Panc1 (cell line): ENCODE data around the gene MEGF8.

ENCODE experiments used
- POLR2AphosphoS5 ChIP-seq: IDR thresholded peaks from 2 replicates; pipeline ENCODE4 v1.6.1; 2012; ENCODE audit warnings: mild to moderate bottlenecking, low read depth, low read length, moderate library complexity
- TF ChIP-seq, protein P1 (sequence below): fragments of 450-650 bp; IDR thresholded peaks from 2 replicates; pipeline ENCODE4 v1.5.1; 2017; ENCODE audit warnings: mild to moderate bottlenecking

DNA sequence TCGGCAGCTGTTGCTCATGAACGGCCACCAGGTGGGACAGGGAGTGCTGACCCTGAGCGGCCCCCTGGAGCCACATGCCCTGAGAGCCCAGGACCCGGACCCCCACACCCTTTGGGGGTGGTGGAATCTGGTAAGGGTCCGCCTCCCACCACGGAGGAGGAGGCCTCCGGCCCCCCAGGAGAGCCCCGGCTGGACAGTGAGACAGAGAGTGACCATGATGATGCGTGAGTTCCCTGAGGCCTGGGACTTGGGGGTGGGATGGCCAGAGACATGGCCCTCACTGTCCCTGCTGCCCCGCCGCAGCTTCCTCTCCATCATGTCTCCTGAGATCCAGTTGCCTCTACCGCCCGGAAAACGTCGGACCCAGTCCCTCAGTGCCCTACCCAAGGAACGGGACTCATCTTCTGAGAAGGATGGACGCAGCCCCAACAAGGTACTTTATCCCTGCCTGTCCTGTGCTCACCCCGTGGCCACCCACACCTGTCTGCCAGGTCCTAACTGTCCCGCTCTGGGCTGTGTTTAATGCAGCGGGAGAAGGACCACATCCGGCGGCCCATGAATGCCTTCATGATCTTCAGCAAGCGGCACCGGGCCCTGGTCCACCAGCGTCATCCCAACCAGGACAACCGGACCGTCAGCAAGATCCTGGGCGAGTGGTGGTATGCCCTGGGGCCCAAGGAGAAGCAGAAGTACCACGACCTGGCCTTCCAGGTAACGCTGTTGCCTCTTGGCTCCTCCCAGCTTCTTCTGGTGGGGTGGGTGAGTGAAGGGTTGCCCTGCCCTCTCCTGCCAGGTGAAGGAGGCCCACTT, 38.2 kb upstream of the MEGF8 start:
- TF ChIP-seq, protein P1, sequence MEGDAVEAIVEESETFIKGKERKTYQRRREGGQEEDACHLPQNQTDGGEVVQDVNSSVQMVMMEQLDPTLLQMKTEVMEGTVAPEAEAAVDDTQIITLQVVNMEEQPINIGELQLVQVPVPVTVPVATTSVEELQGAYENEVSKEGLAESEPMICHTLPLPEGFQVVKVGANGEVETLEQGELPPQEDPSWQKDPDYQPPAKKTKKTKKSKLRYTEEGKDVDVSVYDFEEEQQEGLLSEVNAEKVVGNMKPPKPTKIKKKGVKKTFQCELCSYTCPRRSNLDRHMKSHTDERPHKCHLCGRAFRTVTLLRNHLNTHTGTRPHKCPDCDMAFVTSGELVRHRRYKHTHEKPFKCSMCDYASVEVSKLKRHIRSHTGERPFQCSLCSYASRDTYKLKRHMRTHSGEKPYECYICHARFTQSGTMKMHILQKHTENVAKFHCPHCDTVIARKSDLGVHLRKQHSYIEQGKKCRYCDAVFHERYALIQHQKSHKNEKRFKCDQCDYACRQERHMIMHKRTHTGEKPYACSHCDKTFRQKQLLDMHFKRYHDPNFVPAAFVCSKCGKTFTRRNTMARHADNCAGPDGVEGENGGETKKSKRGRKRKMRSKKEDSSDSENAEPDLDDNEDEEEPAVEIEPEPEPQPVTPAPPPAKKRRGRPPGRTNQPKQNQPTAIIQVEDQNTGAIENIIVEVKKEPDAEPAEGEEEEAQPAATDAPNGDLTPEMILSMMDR: no peak
- no peak for TF ChIP-seq POLR2AphosphoS5
